HEK293T (cell line): Measurements from ENCODE around the gene ARFRP1.

Experiments used
- BHLHE40 ChIP-seq: fragments of 450-650 bp; IDR thresholded peaks from 2 replicates; pipeline ENCODE4 v1.6.1; 2016; ENCODE audit warnings: mild to moderate bottlenecking, moderate library complexity, borderline replicate concordance
- FOXK2 ChIP-seq: fragments of 450-650 bp; IDR thresholded peaks from 2 replicates; pipeline ENCODE4 v1.6.1; 2016; ENCODE audit warnings: mild to moderate bottlenecking
- FOXM1 ChIP-seq: fragments of 450-650 bp; IDR thresholded peaks from 2 replicates; pipeline ENCODE4 v1.6.1; 2017; ENCODE audit warnings: mild to moderate bottlenecking, borderline replicate concordance

DNA sequence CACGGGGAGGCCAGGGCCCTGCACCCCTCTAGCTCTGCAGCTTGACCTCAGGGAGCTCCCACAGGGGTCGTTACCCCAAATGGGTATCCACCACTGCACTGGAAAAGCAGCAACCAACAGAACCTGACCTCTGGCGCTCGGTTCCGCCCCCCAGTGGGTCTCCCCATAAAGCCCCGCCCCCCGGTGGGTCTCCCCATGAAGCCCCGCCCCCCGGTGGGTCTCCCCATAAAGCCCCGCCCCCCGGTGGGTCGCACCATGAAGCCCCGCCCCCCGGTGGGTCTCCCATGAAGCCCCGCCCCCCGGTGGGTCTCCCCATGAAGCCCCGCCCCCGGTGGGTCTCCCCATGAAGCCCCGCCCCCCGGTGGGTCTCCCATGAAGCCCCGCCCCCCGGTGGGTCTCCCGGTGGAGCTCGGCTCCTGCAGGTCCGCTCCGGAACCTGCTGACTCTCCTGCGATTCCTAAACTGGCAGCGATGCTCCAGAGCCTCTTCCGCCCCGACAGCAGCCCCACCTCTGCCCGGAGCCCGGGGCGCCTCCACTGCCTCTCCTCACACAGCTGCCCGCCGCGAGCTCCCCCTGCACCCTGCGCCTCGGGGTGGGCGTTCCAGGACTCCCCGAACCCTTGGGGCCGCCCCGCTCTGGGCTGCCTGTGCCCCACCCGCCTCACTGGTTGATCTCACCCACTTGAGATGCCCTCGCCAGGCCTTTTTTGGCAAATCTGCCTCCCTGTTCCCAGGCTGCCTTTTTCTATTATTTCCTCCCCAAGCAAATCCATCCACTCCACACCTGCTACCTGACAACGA lies 43.9 kb upstream of the ARFRP1 start:
- TF ChIP-seq BHLHE40 (no peak), FOXM1 (no peak), FOXK2 (no peak)
